ENCODE data around the gene KCNE4.
A peak's percentile ranks its signal among the peaks of the same experiment; 100 is the strongest.

Gene KCNE4

DNA sequence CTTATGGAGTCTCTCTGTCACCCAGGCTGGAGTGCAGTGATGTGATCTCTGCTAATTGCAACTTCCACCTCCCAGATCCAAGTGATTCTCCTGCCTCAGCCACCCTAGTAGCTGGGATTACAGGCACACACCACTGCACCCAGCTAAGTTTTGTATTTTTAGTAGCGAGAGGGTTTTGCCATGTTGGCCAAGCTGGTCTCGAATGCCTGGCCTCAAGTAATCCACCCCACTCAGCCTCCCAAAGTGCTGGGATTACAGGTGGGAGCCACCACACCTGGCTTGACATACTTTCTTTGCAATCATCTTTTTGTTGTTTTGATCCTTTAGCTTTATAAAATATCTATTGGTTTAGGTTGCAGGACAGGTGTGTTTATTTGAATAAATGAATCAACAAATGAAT lies 9.7 kb upstream of the KCNE4 start:
- no peak for TF ChIP-seq TAF1 (IDR thresholded peaks at IDR 0.05; ENCODE audit: low read depth)
- TF ChIP-seq, protein P1, sequence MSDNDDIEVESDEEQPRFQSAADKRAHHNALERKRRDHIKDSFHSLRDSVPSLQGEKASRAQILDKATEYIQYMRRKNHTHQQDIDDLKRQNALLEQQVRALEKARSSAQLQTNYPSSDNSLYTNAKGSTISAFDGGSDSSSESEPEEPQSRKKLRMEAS (IDR thresholded peaks at IDR 0.05): no peak
- no peak for TF ChIP-seq ZBTB7A (IDR thresholded peaks at IDR 0.05; ENCODE audit: low read depth)

DNA sequence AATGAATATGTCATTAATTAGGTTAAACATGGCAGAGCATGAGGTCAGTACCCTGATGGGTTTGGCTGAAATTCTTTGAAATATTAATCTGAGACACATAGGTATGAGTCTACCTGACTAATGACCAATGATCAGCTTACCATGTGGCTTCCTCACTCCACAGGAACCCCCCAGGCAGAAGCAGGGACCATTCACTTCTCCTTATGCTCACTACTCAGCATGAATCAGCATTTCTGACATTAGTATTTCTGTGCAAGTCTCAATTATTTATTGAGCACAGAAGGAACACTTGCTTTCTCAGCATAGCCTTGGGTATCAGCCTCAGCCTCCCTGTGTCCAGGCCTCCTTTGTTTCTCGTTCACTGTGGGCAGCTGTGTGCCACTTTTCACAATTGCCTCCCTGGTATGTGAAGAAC lies 9.3 kb upstream of the KCNE4 start:
- no peak for TF ChIP-seq EGR1 (IDR thresholded peaks at IDR 0.05)
- TF ChIP-seq ZBTB7A (IDR thresholded peaks at IDR 0.05; ENCODE audit: low read depth): no peak
- TF ChIP-seq, protein P1 (IDR thresholded peaks at IDR 0.05): no peak
- no peak for TF ChIP-seq TEAD4 (IDR thresholded peaks at IDR 0.05)
- TF ChIP-seq RAD21 (IDR thresholded peaks at IDR 0.05; ENCODE audit: low read depth): no peak
- no peak for TF ChIP-seq NFIC (IDR thresholded peaks at IDR 0.05)
- no peak for TF ChIP-seq CEBPB (IDR thresholded peaks at IDR 0.05)
- TF ChIP-seq, protein P2, sequence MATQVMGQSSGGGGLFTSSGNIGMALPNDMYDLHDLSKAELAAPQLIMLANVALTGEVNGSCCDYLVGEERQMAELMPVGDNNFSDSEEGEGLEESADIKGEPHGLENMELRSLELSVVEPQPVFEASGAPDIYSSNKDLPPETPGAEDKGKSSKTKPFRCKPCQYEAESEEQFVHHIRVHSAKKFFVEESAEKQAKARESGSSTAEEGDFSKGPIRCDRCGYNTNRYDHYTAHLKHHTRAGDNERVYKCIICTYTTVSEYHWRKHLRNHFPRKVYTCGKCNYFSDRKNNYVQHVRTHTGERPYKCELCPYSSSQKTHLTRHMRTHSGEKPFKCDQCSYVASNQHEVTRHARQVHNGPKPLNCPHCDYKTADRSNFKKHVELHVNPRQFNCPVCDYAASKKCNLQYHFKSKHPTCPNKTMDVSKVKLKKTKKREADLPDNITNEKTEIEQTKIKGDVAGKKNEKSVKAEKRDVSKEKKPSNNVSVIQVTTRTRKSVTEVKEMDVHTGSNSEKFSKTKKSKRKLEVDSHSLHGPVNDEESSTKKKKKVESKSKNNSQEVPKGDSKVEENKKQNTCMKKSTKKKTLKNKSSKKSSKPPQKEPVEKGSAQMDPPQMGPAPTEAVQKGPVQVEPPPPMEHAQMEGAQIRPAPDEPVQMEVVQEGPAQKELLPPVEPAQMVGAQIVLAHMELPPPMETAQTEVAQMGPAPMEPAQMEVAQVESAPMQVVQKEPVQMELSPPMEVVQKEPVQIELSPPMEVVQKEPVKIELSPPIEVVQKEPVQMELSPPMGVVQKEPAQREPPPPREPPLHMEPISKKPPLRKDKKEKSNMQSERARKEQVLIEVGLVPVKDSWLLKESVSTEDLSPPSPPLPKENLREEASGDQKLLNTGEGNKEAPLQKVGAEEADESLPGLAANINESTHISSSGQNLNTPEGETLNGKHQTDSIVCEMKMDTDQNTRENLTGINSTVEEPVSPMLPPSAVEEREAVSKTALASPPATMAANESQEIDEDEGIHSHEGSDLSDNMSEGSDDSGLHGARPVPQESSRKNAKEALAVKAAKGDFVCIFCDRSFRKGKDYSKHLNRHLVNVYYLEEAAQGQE (IDR thresholded peaks at IDR 0.05; ENCODE audit: low read depth): no peak
- no peak for TF ChIP-seq TCF12 (IDR thresholded peaks at IDR 0.05; ENCODE audit: low read depth)
- TF ChIP-seq TAF1 (IDR thresholded peaks at IDR 0.05; ENCODE audit: low read depth): no peak
- TF ChIP-seq, protein P3, sequence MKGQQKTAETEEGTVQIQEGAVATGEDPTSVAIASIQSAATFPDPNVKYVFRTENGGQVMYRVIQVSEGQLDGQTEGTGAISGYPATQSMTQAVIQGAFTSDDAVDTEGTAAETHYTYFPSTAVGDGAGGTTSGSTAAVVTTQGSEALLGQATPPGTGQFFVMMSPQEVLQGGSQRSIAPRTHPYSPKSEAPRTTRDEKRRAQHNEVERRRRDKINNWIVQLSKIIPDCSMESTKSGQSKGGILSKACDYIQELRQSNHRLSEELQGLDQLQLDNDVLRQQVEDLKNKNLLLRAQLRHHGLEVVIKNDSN (IDR thresholded peaks at IDR 0.05): no peak
- no peak for TF ChIP-seq YY1 (IDR thresholded peaks at IDR 0.05; ENCODE audit: low read depth)
- no peak for TF ChIP-seq FOXM1 (IDR thresholded peaks at IDR 0.05; ENCODE audit: borderline replicate concordance, low read depth)

DNA sequence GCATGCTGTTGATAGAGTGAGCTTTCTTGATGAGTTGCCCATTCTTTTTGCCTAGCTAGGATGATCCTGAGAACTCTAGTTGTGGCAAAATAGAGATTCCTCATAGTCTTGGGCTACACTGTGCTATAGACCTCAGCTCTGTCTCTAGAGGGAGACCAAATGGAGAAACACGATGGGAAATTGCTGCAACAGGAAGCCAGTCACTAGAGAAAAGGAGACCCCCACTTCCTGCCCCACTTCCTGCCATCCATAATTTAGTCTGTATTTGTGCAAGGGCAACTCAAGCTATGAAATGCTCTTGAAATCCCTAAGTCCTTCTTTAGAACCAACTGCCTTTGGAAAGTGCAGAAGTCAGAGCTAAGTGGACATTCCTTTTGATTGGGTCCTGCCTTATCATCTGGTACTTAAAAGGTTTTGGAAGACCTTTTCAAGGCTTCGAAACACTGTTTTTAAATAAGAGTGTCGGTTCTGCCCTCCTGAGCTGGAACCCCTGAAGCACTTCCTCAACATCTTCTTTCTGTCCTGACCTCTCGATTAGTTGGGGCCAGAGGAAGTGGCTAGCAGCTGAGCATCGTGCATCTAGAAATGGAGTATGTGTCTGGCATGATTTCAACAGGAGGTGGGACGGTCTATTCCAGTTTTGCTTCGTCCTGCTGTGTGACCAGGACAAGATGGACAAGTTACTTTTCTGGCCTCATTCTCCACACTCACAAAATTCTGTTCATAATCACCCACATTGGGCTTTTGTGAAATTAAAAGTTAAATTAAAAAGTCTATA lies 8.6 kb upstream of the KCNE4 start:
- TF ChIP-seq, protein P2 (IDR thresholded peaks at IDR 0.05; ENCODE audit: low read depth): no peak
- TF ChIP-seq TEAD4 (IDR thresholded peaks at IDR 0.05) (no peak), TCF12 (IDR thresholded peaks at IDR 0.05; ENCODE audit: low read depth) (no peak), EP300 (IDR thresholded peaks at IDR 0.05; ENCODE audit: borderline replicate concordance) (no peak), NFIC (IDR thresholded peaks at IDR 0.05) (no peak), YY1 (IDR thresholded peaks at IDR 0.05; ENCODE audit: low read depth) (no peak), RAD21 (IDR thresholded peaks at IDR 0.05; ENCODE audit: low read depth) (no peak), CEBPB (IDR thresholded peaks at IDR 0.05) (no peak), FOXM1 (IDR thresholded peaks at IDR 0.05; ENCODE audit: borderline replicate concordance, low read depth) (no peak), EGR1 (IDR thresholded peaks at IDR 0.05) (no peak), ZBTB7A (IDR thresholded peaks at IDR 0.05; ENCODE audit: low read depth) (no peak), TAF1 (IDR thresholded peaks at IDR 0.05; ENCODE audit: low read depth) (no peak), CREB1 (IDR thresholded peaks at IDR 0.05; ENCODE audit: low read depth) (no peak)
- TF ChIP-seq, protein P3 (IDR thresholded peaks at IDR 0.05): no peak
- TF ChIP-seq, protein P1 (IDR thresholded peaks at IDR 0.05): no peak

DNA sequence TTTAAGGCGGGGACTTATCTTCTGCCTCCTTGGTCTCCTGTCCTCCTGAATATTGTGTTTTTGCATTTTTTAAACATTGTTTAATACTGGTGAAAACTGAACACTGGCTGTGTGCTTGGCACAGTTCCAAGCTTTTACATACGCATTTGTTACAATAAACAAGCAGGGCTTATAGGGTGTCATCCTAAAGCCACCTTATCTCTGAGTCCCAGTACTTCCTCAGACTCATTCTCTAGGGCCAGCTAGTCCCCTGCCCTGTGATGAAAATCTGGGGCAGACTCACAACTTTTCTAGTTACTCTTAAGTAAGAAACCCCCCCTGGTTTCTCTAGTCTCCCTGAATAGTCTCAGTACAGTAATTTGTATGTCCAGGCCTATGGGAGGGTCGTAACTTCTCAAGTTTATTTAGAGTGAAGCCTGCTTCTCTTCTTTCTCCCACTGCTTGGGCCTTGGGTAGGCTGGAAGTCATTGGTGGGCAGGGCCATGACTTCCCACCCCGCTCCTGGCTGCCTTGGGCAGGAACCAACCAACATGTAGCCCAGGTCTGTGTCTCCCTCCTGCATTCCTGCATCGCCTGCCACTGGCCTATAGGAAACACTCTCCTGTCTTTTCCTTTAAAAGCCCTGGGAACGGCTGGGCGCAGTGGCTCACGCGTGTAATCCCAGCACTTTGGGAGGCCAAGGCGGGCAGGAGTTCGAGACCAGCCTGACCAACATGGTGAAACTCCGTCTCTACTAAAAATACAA lies 7.7 kb upstream of the KCNE4 start:
- TF ChIP-seq NFIC (IDR thresholded peaks at IDR 0.05) (peak; percentile 28; the same call in 1 of the 2 replicates), CREB1 (IDR thresholded peaks at IDR 0.05; ENCODE audit: low read depth) (no peak)

DNA sequence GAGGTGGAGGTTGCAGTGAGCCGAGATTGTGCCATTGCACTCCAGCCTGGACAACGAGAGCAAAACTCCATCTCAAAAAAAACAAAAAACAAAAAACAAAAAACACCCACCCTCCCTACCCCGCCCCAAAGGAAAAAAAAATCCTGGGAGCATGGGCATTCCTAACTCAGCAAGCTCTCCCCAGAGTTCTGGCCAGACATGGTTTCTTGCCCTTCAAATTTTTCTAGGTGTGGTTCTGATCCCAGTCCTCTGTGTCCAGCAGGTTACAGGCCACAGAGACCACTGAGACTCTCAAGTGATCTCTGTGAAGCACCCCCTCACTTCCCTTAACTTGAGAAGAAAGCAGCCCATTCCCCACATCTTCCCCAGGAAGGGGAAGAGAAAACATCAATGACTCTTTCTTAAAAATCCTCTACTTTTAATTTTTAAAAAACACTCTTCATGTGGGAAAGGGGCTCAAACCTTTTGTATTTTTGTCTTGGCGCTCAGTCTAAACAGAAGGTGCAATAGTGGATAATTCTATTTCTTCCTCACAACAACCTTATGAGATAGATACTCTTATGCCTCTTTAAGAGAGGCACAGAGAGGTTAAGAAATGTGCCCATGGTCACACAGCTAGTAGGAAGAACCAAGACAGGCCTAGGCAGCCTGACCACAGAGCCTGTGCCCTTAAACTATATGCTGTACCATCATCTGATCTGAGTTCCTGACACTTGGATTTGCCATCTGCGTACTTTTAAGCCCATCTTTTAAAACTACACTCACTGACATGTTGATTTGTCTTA lies 6.9 kb upstream of the KCNE4 start:
- TF ChIP-seq TEAD4 (IDR thresholded peaks at IDR 0.05) (no peak), CEBPB (IDR thresholded peaks at IDR 0.05) (no peak), TAF1 (IDR thresholded peaks at IDR 0.05; ENCODE audit: low read depth) (no peak), FOXM1 (IDR thresholded peaks at IDR 0.05; ENCODE audit: borderline replicate concordance, low read depth) (no peak), EP300 (IDR thresholded peaks at IDR 0.05; ENCODE audit: borderline replicate concordance) (no peak), CREB1 (IDR thresholded peaks at IDR 0.05; ENCODE audit: low read depth) (no peak), NFIC (IDR thresholded peaks at IDR 0.05) (no peak)
- TF ChIP-seq, protein P3 (IDR thresholded peaks at IDR 0.05): no peak
- TF ChIP-seq, protein P2 (IDR thresholded peaks at IDR 0.05; ENCODE audit: low read depth): no peak

Data from Ishikawa (cell line).